ENCODE results near the gene ZNF608. TPM values are rescaled to one million over a fixed set of nuclear protein-coding genes. Genes with fewer than 3 reads are reported as not detected.

The ZNF608 gene
- total RNA-seq, 1 donor from 2014 or later: 32.1 TPM

- intact Hi-C loops (cut with DNase I): no loop called here
- no peaks in the 10 kb centered on the region for H3K36me3 ChIP-seq
- peaks cover 5% of the 10 kb centered on the region for H3K4me1 ChIP-seq
- TF ChIP-seq CTCF (IDR thresholded peaks at IDR 0.05): no peak
- ATAC-seq: no peak
- no peaks in the 10 kb centered on the region for H3K27me3 ChIP-seq
- DNase-seq: no peak
- no peak overlapping the region for H3K27ac ChIP-seq
- H3K4me3 ChIP-seq: no peak overlapping the region
- H3K9me3 ChIP-seq: no peaks in the 10 kb centered on the region
These were observed 21.9 kb downstream of the ZNF608 start for GRCh38 chr5:124724357-124725039.

- Histone ChIP-seq H3K27ac (no peak overlapping the region), H3K4me3 (no peak overlapping the region), H3K9me3 (no peaks in the 10 kb centered on the region), H3K27me3 (no peaks in the 10 kb centered on the region), H3K4me1 (peaks cover 20% of the 10 kb centered on the region), H3K36me3 (no peaks in the 10 kb centered on the region)
- DNase-seq (no peak), ATAC-seq (no peak)
- no peak for TF ChIP-seq CTCF (IDR thresholded peaks at IDR 0.05)
- intact Hi-C loops (cut with DNase I): no loop called here
These were observed 25.2 kb downstream of the ZNF608 start for GRCh38 chr5:124721229-124721735.

- H3K4me3 ChIP-seq: no peak overlapping the region
- no peaks in the 10 kb centered on the region for H3K27me3 ChIP-seq
- TF ChIP-seq CTCF (IDR thresholded peaks at IDR 0.05): no peak
- H3K27ac ChIP-seq: no peak overlapping the region
- ATAC-seq: no peak
- DNase-seq: no peak
- H3K9me3 ChIP-seq: no peaks in the 10 kb centered on the region
- no peaks in the 10 kb centered on the region for H3K36me3 ChIP-seq
- intact Hi-C loops (cut with DNase I): no loop called here
- peaks cover 20% of the 10 kb centered on the region for H3K4me1 ChIP-seq
These were observed 25.8 kb downstream of the ZNF608 start for GRCh38 chr5:124720593-124720992.

- no peaks in the 10 kb centered on the region for H3K9me3 ChIP-seq
- intact Hi-C loops (cut with DNase I): no loop called here
- H3K27me3 ChIP-seq: no peaks in the 10 kb centered on the region
- H3K27ac ChIP-seq: no peak overlapping the region
- no peak for TF ChIP-seq CTCF (IDR thresholded peaks at IDR 0.05)
- no peak for DNase-seq
- H3K4me1 ChIP-seq: peaks cover 20% of the 10 kb centered on the region
- H3K36me3 ChIP-seq: no peaks in the 10 kb centered on the region
- H3K4me3 ChIP-seq: no peak overlapping the region
- no peak for ATAC-seq
These were observed 27.1 kb downstream of the ZNF608 start for GRCh38 chr5:124719113-124719967.

GRCh38 chr5:124718380-124718789, 28.1 kb downstream of the ZNF608 start:
- DNase-seq: no peak
- no peaks in the 10 kb centered on the region for H3K9me3 ChIP-seq
- no peak for TF ChIP-seq CTCF (IDR thresholded peaks at IDR 0.05)
- H3K4me3 ChIP-seq: no peak overlapping the region
- no peak overlapping the region for H3K27ac ChIP-seq
- no peaks in the 10 kb centered on the region for H3K27me3 ChIP-seq
- H3K4me1 ChIP-seq: peaks cover 20% of the 10 kb centered on the region
- ATAC-seq: no peak
- no peaks in the 10 kb centered on the region for H3K36me3 ChIP-seq
- intact Hi-C loops (cut with DNase I): no loop called here
